CD14-positive monocyte (primary cell): ENCODE measurements around the gene ZMYND19. TPM values are rescaled to one million over a fixed set of nuclear protein-coding genes. Genes with fewer than 3 reads are reported as not detected.
A peak's percentile ranks its signal among the peaks of the same experiment; 100 is the strongest.

ENCODE experiments used
- DNase-seq, 3 donors: peaks; one replicate each; pipeline ENCODE4 v3.0.0-alpha.2; 2011 to 2022
- H2AFZ ChIP-seq: 2 replicates; pipeline ENCODE4 v1.6.0; 2012; ENCODE audit warnings: mild to moderate bottlenecking, low read depth, low read length, inconsistent platforms; ENCODE audit not compliant: insufficient read depth, poor library complexity, severe bottlenecking
- H3K27ac ChIP-seq, 2 donors: 1 replicate in 1 of 2; 2 replicates in 1 of 2; pipeline ENCODE4 v1.5.1; 2012 to 2013; ENCODE audit warnings: low read length in 2 of 2, control low read depth in 1 of 2, inconsistent platforms in 1 of 2, low read depth in 1 of 2, mild to moderate bottlenecking in 1 of 2
- H3K27me3 ChIP-seq, 2 donors: one replicate each; pipeline versions ENCODE4 v1.6.0 to v1.6.1; 2011 to 2013; ENCODE audit warnings: low read length in 2 of 2; ENCODE audit not compliant: control insufficient read depth in 2 of 2, insufficient read depth in 2 of 2
- H3K36me3 ChIP-seq, 2 donors: replicated peaks in 1 of 2; 1 replicate in 1 of 2; 2 replicates in 1 of 2; pipeline versions ENCODE4 v1.5.1 to v1.6.1; 2012 to 2013; ENCODE audit warnings: low read length in 2 of 2, control low read depth in 1 of 2, inconsistent platforms in 1 of 2, mild to moderate bottlenecking in 1 of 2; ENCODE audit not compliant: insufficient read depth in 2 of 2, control insufficient read depth in 1 of 2
- H3K4me1 ChIP-seq, 2 donors: 1 replicate in 1 of 2; 2 replicates in 1 of 2; pipeline versions ENCODE4 v1.5.1 to v1.6.1; 2012 to 2013; ENCODE audit warnings: low read length in 2 of 2, control low read depth in 1 of 2, inconsistent platforms in 1 of 2, mild to moderate bottlenecking in 1 of 2, moderate library complexity in 1 of 2; ENCODE audit not compliant: insufficient read depth in 2 of 2, control insufficient read depth in 1 of 2
- H3K4me2 ChIP-seq: replicated peaks from 2 replicates; pipeline ENCODE3; 2012; ENCODE audit warnings: low read length, moderate library complexity, mild to moderate bottlenecking; ENCODE audit not compliant: poor library complexity, severe bottlenecking; ENCODE audit errors: extremely low read depth
- H3K4me3 ChIP-seq, 3 experiments: fragments of 200-600 bp in 1 of 3; sonication (generic) in 1 of 3; replicated peaks in 1 of 3; 1 replicate in 2 of 3; 2 replicates in 1 of 3; pipeline ENCODE4 v1.5.1; 2011 to 2013; ENCODE audit warnings: low read length in 3 of 3, mild to moderate bottlenecking in 3 of 3, control low read depth in 2 of 3, low read depth in 2 of 3, inconsistent platforms in 1 of 3, moderate library complexity in 1 of 3
- H3K79me2 ChIP-seq: 2 replicates; pipeline ENCODE4 v1.6.0; 2012; ENCODE audit warnings: mild to moderate bottlenecking, control low read depth, inconsistent platforms, low read length, moderate library complexity; ENCODE audit not compliant: insufficient read depth
- H3K9ac ChIP-seq: 2 replicates; pipeline ENCODE4 v1.6.0; 2017; ENCODE audit warnings: low read length, mild to moderate bottlenecking; ENCODE audit not compliant: insufficient read depth, poor library complexity, severe bottlenecking
- H3K9me3 ChIP-seq, 2 donors: replicated peaks in 1 of 2; 1 replicate in 1 of 2; 2 replicates in 1 of 2; pipeline versions ENCODE4 v1.5.1 to v1.6.1; 2012 to 2013; ENCODE audit warnings: low read length in 2 of 2, control low read depth in 1 of 2; ENCODE audit not compliant: control insufficient read depth in 1 of 2, insufficient read depth in 1 of 2
- H4K20me1 ChIP-seq: 2 replicates; pipeline ENCODE4 v1.6.0; 2012; ENCODE audit warnings: mild to moderate bottlenecking, low read length, control low read depth, moderate library complexity; ENCODE audit not compliant: insufficient read depth
- H3K27ac Mint-ChIP-seq, 7 donors: one replicate each; pipeline ENCODE4 v1.8.0; 2020; ENCODE audit warnings: mild to moderate bottlenecking in 7 of 7, mixed read lengths in 7 of 7, moderate library complexity in 6 of 7, inconsistent platforms in 2 of 7
- H3K27me3 Mint-ChIP-seq, 3 donors: one replicate each; pipeline ENCODE4 v1.8.0; 2021 to 2022; ENCODE audit warnings: low read depth in 3 of 3, mild to moderate bottlenecking in 3 of 3, mixed read lengths in 3 of 3, moderate library complexity in 3 of 3, inconsistent platforms in 1 of 3
- H3K36me3 Mint-ChIP-seq, 2 donors: one replicate each; pipeline ENCODE4 v1.8.0; 2020; ENCODE audit warnings: mixed read lengths in 2 of 2, inconsistent platforms in 1 of 2, mild to moderate bottlenecking in 1 of 2
- H3K4me1 Mint-ChIP-seq: one replicate; pipeline ENCODE4 v1.8.0; 2020; ENCODE audit warnings: mild to moderate bottlenecking, mixed read lengths
- H3K4me3 Mint-ChIP-seq, 2 donors: one replicate each; pipeline ENCODE4 v1.8.0; 2020; ENCODE audit warnings: mild to moderate bottlenecking in 2 of 2, mixed read lengths in 2 of 2, moderate library complexity in 1 of 2
- H3K9me3 Mint-ChIP-seq, 7 donors: one replicate each; pipeline ENCODE4 v1.8.0; 2020 to 2022; ENCODE audit warnings: mixed read lengths in 7 of 7, mild to moderate bottlenecking in 6 of 7, moderate library complexity in 6 of 7, inconsistent platforms in 2 of 7
- WGBS: methylation state at CpG from one replicate; pipeline ENCODE4 v1.1.5; 2013; ENCODE audit warnings: missing lambda C conversion rate; ENCODE audit not compliant: insufficient coverage; 5-methylcytosine and 5-hydroxymethylcytosine counted together
- intact Hi-C, 2 donors: fragments of 100-400 bp; cut with micrococcal nuclease; formaldehyde crosslinking; loops; one replicate each; pipeline versions ENCODE4 v1.15.0 to v1.15.1; 2023
- polyA plus RNA-seq, 3 donors: library from polyadenylated mRNA; depleted of rRNA in 1 of 3; unstranded in 2 of 3; stranded (reverse) in 1 of 3; fragments of 300-500 nt in 2 of 3; fragments of >200 nt in 1 of 3; fragmentation: Illumina TruSeq in 2 of 3; gene quantifications; 1 replicate in 2 of 3; 2 replicates in 1 of 3; pipeline ENCODE4 v1.2.3, GENCODE V29; 2012 to 2021
- TF ChIP-seq, protein P1 (sequence below): fragments of 200-600 bp; IDR thresholded peaks from one replicate; pipeline ENCODE4 v1.8.0; 2022; ENCODE audit warnings: antibody characterized with exemption, mild to moderate bottlenecking

Gene ZMYND19
- polyA plus RNA-seq, 3 donors = 1.9 to 12.4 (median 4.5) TPM

GRCh38 chr9:137618105-137619067 lies 28.1 kb upstream of the ZMYND19 start, which contains the start of gene EHMT1:
TSS of gene EHMT1 (plus strand) at chr9:137619005. CDS start at chr9:137619029, 24 bp downstream.
- Histone ChIP-seq H4K20me1 (peaks cover 86% of the 10 kb centered on the region), H3K36me3 (peaks cover 29 to 37% of the 10 kb centered on the region in 2 donors), H3K27me3 (no peaks in the 10 kb centered on the region), H3K9me3 (no peaks in the 10 kb centered on the region), H2AFZ (peak within 1 kb of the TSS; percentile 81), H3K4me2 (peak within 1 kb of the TSS; percentile 92), H3K27ac (peak within 1 kb of the TSS; percentile 83 to 94), H3K4me1 (peaks cover 32 to 40% of the 10 kb centered on the region in 2 donors), H3K79me2 (peaks cover 90% of the 10 kb centered on the region), H3K9ac (peak within 1 kb of the TSS; percentile 88), H3K4me3 (peak within 1 kb of the TSS; percentile 79 to 96 (median 94))
- TF ChIP-seq, protein P1, sequence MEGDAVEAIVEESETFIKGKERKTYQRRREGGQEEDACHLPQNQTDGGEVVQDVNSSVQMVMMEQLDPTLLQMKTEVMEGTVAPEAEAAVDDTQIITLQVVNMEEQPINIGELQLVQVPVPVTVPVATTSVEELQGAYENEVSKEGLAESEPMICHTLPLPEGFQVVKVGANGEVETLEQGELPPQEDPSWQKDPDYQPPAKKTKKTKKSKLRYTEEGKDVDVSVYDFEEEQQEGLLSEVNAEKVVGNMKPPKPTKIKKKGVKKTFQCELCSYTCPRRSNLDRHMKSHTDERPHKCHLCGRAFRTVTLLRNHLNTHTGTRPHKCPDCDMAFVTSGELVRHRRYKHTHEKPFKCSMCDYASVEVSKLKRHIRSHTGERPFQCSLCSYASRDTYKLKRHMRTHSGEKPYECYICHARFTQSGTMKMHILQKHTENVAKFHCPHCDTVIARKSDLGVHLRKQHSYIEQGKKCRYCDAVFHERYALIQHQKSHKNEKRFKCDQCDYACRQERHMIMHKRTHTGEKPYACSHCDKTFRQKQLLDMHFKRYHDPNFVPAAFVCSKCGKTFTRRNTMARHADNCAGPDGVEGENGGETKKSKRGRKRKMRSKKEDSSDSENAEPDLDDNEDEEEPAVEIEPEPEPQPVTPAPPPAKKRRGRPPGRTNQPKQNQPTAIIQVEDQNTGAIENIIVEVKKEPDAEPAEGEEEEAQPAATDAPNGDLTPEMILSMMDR = no peak
- DNase-seq = peak; percentile 79 to 87 (median 84)
- H3K27ac Mint-ChIP-seq = peak within 1 kb of the TSS; percentile 90 to 98 (median 95)
- H3K4me1 Mint-ChIP-seq = peaks cover 36% of the 10 kb centered on the region
- intact Hi-C loops = loop anchor here (1.0 to 5.0 kb wide), 2 partner anchors 12 to 41 kb away; partner anchors contain the start of gene DPH7 (in 2 of the 2)
- peaks cover 13 to 35% of the 10 kb centered on the region in 2 donors for H3K36me3 Mint-ChIP-seq
- peak within 1 kb of the TSS; percentile 91 to 95 for H3K4me3 Mint-ChIP-seq
- H3K9me3 Mint-ChIP-seq = no peaks in the 10 kb centered on the region
- H3K27me3 Mint-ChIP-seq = no peaks in the 10 kb centered on the region
- WGBS = 1% methylated on average over 79 of the region's 94 CpGs

- H3K27ac Mint-ChIP-seq = no peak overlapping the region
- intact Hi-C loops = loop anchor here (5.0 kb wide), 1 partner anchor 38 kb away; the partner anchor contains the start of gene DPH7 (in 2 of the 2)
- no peak overlapping the region for H3K27ac ChIP-seq
- no peak overlapping the region for H3K4me3 Mint-ChIP-seq
- peaks cover 45% of the 10 kb centered on the region for H3K4me1 Mint-ChIP-seq
- peaks cover 13 to 30% of the 10 kb centered on the region in 2 donors for H3K36me3 Mint-ChIP-seq
- peaks cover 90% of the 10 kb centered on the region for H3K79me2 ChIP-seq
- no peaks in the 10 kb centered on the region for H3K9me3 ChIP-seq
- no peak overlapping the region for H2AFZ ChIP-seq
- 94% methylated on average over 19 of the region's 19 CpGs for WGBS
- H3K4me1 ChIP-seq = peaks cover 42 to 56% of the 10 kb centered on the region in 2 donors
- H3K4me3 ChIP-seq = no peak overlapping the region
- no peak for DNase-seq
- no peaks in the 10 kb centered on the region for H3K27me3 Mint-ChIP-seq
- TF ChIP-seq, protein P1 = no peak
- no peaks in the 10 kb centered on the region for H3K27me3 ChIP-seq
- peaks cover 87% of the 10 kb centered on the region for H4K20me1 ChIP-seq
- H3K36me3 ChIP-seq = peaks cover 32 to 49% of the 10 kb centered on the region in 2 donors
- no peak overlapping the region for H3K9ac ChIP-seq
- H3K9me3 Mint-ChIP-seq = no peaks in the 10 kb centered on the region
- H3K4me2 ChIP-seq = no peak overlapping the region
These were observed 25.1 kb upstream of the ZMYND19 start for GRCh38 chr9:137615387-137615871.
